ENCODE data around the gene FOXP1. TPM values are rescaled to one million over a fixed set of nuclear protein-coding genes. Genes with fewer than 3 reads are reported as not detected.

FOXP1 gene
- total and polyA plus RNA-seq, 9 donors: 17.6 to 28.2 (median 20.5) TPM

GRCh38 chr3:71099997-71100719, 483.4 kb downstream of the FOXP1 start:
- H3K4me3 ChIP-seq (ENCODE audit: low read length): no peak overlapping the region
- 93% methylated on average over 2 of the region's 6 CpGs for WGBS (ENCODE audit: insufficient coverage)
- peaks cover 18% of the 10 kb centered on the region for H3K4me1 ChIP-seq (ENCODE audit: control insufficient read depth, insufficient read depth, low read length)
- H3K36me3 ChIP-seq (ENCODE audit: control insufficient read depth, insufficient read depth, low read length): no peaks in the 10 kb centered on the region
- no peak for DNase-seq
- H3K27ac ChIP-seq (ENCODE audit: low read length): no peak overlapping the region
- H3K27me3 ChIP-seq (ENCODE audit: control insufficient read depth, insufficient read depth, low read length): no peaks in the 10 kb centered on the region
- H3K9me3 ChIP-seq (replicated peaks; ENCODE audit: control insufficient read depth, low read depth, low read length): no peaks in the 10 kb centered on the region

- Histone ChIP-seq H3K4me3 (ENCODE audit: low read length) (no peak overlapping the region), H3K27me3 (ENCODE audit: control insufficient read depth, insufficient read depth, low read length) (no peaks in the 10 kb centered on the region), H3K9me3 (replicated peaks; ENCODE audit: control insufficient read depth, low read depth, low read length) (no peaks in the 10 kb centered on the region), H3K36me3 (ENCODE audit: control insufficient read depth, insufficient read depth, low read length) (no peaks in the 10 kb centered on the region), H3K4me1 (ENCODE audit: control insufficient read depth, insufficient read depth, low read length) (peaks cover 5% of the 10 kb centered on the region), H3K27ac (ENCODE audit: low read length) (no peak overlapping the region)
- no CpG with 5 or more reads among the region's 5 CpGs for WGBS (ENCODE audit: insufficient coverage)
- no peak for DNase-seq
Observed at GRCh38 chr3:71097557-71097956, 486.0 kb downstream of the FOXP1 start.

- no peak for DNase-seq
- no peaks in the 10 kb centered on the region for H3K4me1 ChIP-seq (ENCODE audit: control insufficient read depth, insufficient read depth, low read length)
- no CpG with 5 or more reads among the region's 1 CpG for WGBS (ENCODE audit: insufficient coverage)
- no peaks in the 10 kb centered on the region for H3K9me3 ChIP-seq (replicated peaks; ENCODE audit: control insufficient read depth, low read depth, low read length)
- no peak overlapping the region for H3K4me3 ChIP-seq (ENCODE audit: low read length)
- no peak overlapping the region for H3K27ac ChIP-seq (ENCODE audit: low read length)
- H3K36me3 ChIP-seq (ENCODE audit: control insufficient read depth, insufficient read depth, low read length): no peaks in the 10 kb centered on the region
- H3K27me3 ChIP-seq (ENCODE audit: control insufficient read depth, insufficient read depth, low read length): no peaks in the 10 kb centered on the region
Observed at GRCh38 chr3:71095511-71096291, 487.8 kb downstream of the FOXP1 start.

GRCh38 chr3:71094658-71095209, 488.8 kb downstream of the FOXP1 start:
- H3K27ac ChIP-seq (ENCODE audit: low read length): no peak overlapping the region
- no peaks in the 10 kb centered on the region for H3K36me3 ChIP-seq (ENCODE audit: control insufficient read depth, insufficient read depth, low read length)
- H3K4me1 ChIP-seq (ENCODE audit: control insufficient read depth, insufficient read depth, low read length): no peaks in the 10 kb centered on the region
- H3K4me3 ChIP-seq (ENCODE audit: low read length): no peak overlapping the region
- WGBS (ENCODE audit: insufficient coverage): no CpG with 5 or more reads among the region's 5 CpGs
- DNase-seq: no peak
- H3K27me3 ChIP-seq (ENCODE audit: control insufficient read depth, insufficient read depth, low read length): no peaks in the 10 kb centered on the region
- no peaks in the 10 kb centered on the region for H3K9me3 ChIP-seq (replicated peaks; ENCODE audit: control insufficient read depth, low read depth, low read length)

GRCh38 chr3:71092665-71093064, 490.9 kb downstream of the FOXP1 start:
- Histone ChIP-seq H3K4me1 (ENCODE audit: control insufficient read depth, insufficient read depth, low read length) (no peaks in the 10 kb centered on the region), H3K9me3 (replicated peaks; ENCODE audit: control insufficient read depth, low read depth, low read length) (no peaks in the 10 kb centered on the region), H3K4me3 (ENCODE audit: low read length) (no peak overlapping the region), H3K27ac (ENCODE audit: low read length) (no peak overlapping the region), H3K36me3 (ENCODE audit: control insufficient read depth, insufficient read depth, low read length) (no peaks in the 10 kb centered on the region), H3K27me3 (ENCODE audit: control insufficient read depth, insufficient read depth, low read length) (no peaks in the 10 kb centered on the region)
- DNase-seq: no peak
- WGBS (ENCODE audit: insufficient coverage): no CpG with 5 or more reads among the region's 4 CpGs

GRCh38 chr3:71090207-71090606, 493.3 kb downstream of the FOXP1 start:
- Histone ChIP-seq H3K9me3 (replicated peaks; ENCODE audit: control insufficient read depth, low read depth, low read length) (no peaks in the 10 kb centered on the region), H3K27ac (ENCODE audit: low read length) (no peak overlapping the region), H3K36me3 (ENCODE audit: control insufficient read depth, insufficient read depth, low read length) (no peaks in the 10 kb centered on the region), H3K4me3 (ENCODE audit: low read length) (no peak overlapping the region), H3K4me1 (ENCODE audit: control insufficient read depth, insufficient read depth, low read length) (no peaks in the 10 kb centered on the region), H3K27me3 (ENCODE audit: control insufficient read depth, insufficient read depth, low read length) (no peaks in the 10 kb centered on the region)
- WGBS (ENCODE audit: insufficient coverage): 60% methylated on average over 1 of the region's 3 CpGs
- DNase-seq: no peak

GRCh38 chr3:71089271-71089847, 494.2 kb downstream of the FOXP1 start:
- Histone ChIP-seq H3K9me3 (replicated peaks; ENCODE audit: control insufficient read depth, low read depth, low read length) (no peaks in the 10 kb centered on the region), H3K4me3 (ENCODE audit: low read length) (no peak overlapping the region), H3K36me3 (ENCODE audit: control insufficient read depth, insufficient read depth, low read length) (no peaks in the 10 kb centered on the region), H3K27ac (ENCODE audit: low read length) (no peak overlapping the region), H3K4me1 (ENCODE audit: control insufficient read depth, insufficient read depth, low read length) (no peaks in the 10 kb centered on the region), H3K27me3 (ENCODE audit: control insufficient read depth, insufficient read depth, low read length) (no peaks in the 10 kb centered on the region)
- no peak for DNase-seq
- WGBS (ENCODE audit: insufficient coverage): 100% methylated on average over 2 of the region's 3 CpGs

GRCh38 chr3:71088742-71089141, 494.8 kb downstream of the FOXP1 start:
- no peaks in the 10 kb centered on the region for H3K36me3 ChIP-seq (ENCODE audit: control insufficient read depth, insufficient read depth, low read length)
- H3K4me1 ChIP-seq (ENCODE audit: control insufficient read depth, insufficient read depth, low read length): no peaks in the 10 kb centered on the region
- no CpG with 5 or more reads among the region's 4 CpGs for WGBS (ENCODE audit: insufficient coverage)
- H3K27me3 ChIP-seq (ENCODE audit: control insufficient read depth, insufficient read depth, low read length): no peaks in the 10 kb centered on the region
- DNase-seq: no peak
- no peak overlapping the region for H3K4me3 ChIP-seq (ENCODE audit: low read length)
- no peaks in the 10 kb centered on the region for H3K9me3 ChIP-seq (replicated peaks; ENCODE audit: control insufficient read depth, low read depth, low read length)
- H3K27ac ChIP-seq (ENCODE audit: low read length): no peak overlapping the region

- H3K36me3 ChIP-seq (ENCODE audit: control insufficient read depth, insufficient read depth, low read length): no peaks in the 10 kb centered on the region
- no peak for DNase-seq
- H3K9me3 ChIP-seq (replicated peaks; ENCODE audit: control insufficient read depth, low read depth, low read length): no peaks in the 10 kb centered on the region
- no peak overlapping the region for H3K4me3 ChIP-seq (ENCODE audit: low read length)
- H3K4me1 ChIP-seq (ENCODE audit: control insufficient read depth, insufficient read depth, low read length): no peaks in the 10 kb centered on the region
- 96% methylated on average over 3 of the region's 8 CpGs for WGBS (ENCODE audit: insufficient coverage)
- no peak overlapping the region for H3K27ac ChIP-seq (ENCODE audit: low read length)
- no peaks in the 10 kb centered on the region for H3K27me3 ChIP-seq (ENCODE audit: control insufficient read depth, insufficient read depth, low read length)
Observed at GRCh38 chr3:71088019-71088708, 495.4 kb downstream of the FOXP1 start.
